Natural killer cell (primary cell): Measurements from ENCODE around the gene SBNO2. TPM values are rescaled to one million over a fixed set of nuclear protein-coding genes. Genes with fewer than 3 reads are reported as not detected.

Experiments
- ATAC-seq, 3 donors: fragments of 150-1000 bp in 2 of 3; fragments of 200-7000 bp in 1 of 3; cut with Tn5 transposase; 1 replicate in 1 of 3; 2 replicates in 2 of 3; pipeline ENCODE4 v1.10.0; 2021; ENCODE audit warnings: mild to moderate bottlenecking in 2 of 3, moderate library complexity in 2 of 3
- DNase-seq, 2 donors: peaks; one replicate each; pipeline versions ENCODE4 v3.0.0 to v3.0.0-alpha.2; 2013 to 2021; ENCODE audit warnings: mixed read lengths in 1 of 2
- H3K27ac ChIP-seq: one replicate; pipeline ENCODE4 v1.5.1; 2013; ENCODE audit warnings: mild to moderate bottlenecking, low read length
- H3K27me3 ChIP-seq: one replicate; pipeline ENCODE4 v1.6.1; 2013; ENCODE audit warnings: low read length; ENCODE audit not compliant: control insufficient read depth, insufficient read depth
- H3K36me3 ChIP-seq: one replicate; pipeline ENCODE4 v1.6.1; 2013; ENCODE audit warnings: low read length; ENCODE audit not compliant: control insufficient read depth, insufficient read depth
- H3K4me1 ChIP-seq: one replicate; pipeline ENCODE4 v1.6.1; 2013; ENCODE audit warnings: low read length; ENCODE audit not compliant: control insufficient read depth, insufficient read depth
- H3K4me3 ChIP-seq: one replicate; pipeline ENCODE4 v1.5.1; 2013; ENCODE audit warnings: low read length
- H3K9me3 ChIP-seq: one replicate; pipeline ENCODE4 v1.6.1; 2013; ENCODE audit warnings: low read length; ENCODE audit not compliant: control insufficient read depth, insufficient read depth
- H3K27ac Mint-ChIP-seq, 2 donors: one replicate each; pipeline ENCODE4 v1.8.0; 2022; ENCODE audit warnings: mild to moderate bottlenecking in 2 of 2, mixed read lengths in 2 of 2, moderate library complexity in 1 of 2
- H3K27me3 Mint-ChIP-seq, 2 donors: one replicate each; pipeline ENCODE4 v1.8.0; 2022; ENCODE audit warnings: low read depth in 2 of 2, mixed read lengths in 2 of 2
- H3K36me3 Mint-ChIP-seq: one replicate; pipeline ENCODE4 v1.8.0; 2022; ENCODE audit warnings: mixed read lengths
- H3K4me1 Mint-ChIP-seq, 2 donors: one replicate each; pipeline ENCODE4 v1.8.0; 2022; ENCODE audit warnings: mixed read lengths in 2 of 2
- H3K4me3 Mint-ChIP-seq: one replicate; pipeline ENCODE4 v1.8.0; 2022; ENCODE audit warnings: mild to moderate bottlenecking, moderate library complexity, mixed read lengths
- H3K9me3 Mint-ChIP-seq, 2 donors: one replicate each; pipeline ENCODE4 v1.8.0; 2022; ENCODE audit warnings: mixed read lengths in 2 of 2
- CTCF ChIP-seq: fragments of 200-600 bp; IDR thresholded peaks from one replicate; pipeline ENCODE4 v1.8.0; 2022; ENCODE audit warnings: antibody characterized with exemption
- WGBS: methylation state at CpG from one replicate; pipeline ENCODE4 v1.1.7; 2013; ENCODE audit warnings: missing lambda C conversion rate; ENCODE audit not compliant: insufficient coverage; 5-methylcytosine and 5-hydroxymethylcytosine counted together
- intact Hi-C: fragments of 100-400 bp; cut with micrococcal nuclease; formaldehyde crosslinking; loops from one replicate; pipeline ENCODE4 v1.14.2; 2022
- total RNA-seq, 4 donors: library from RNA; stranded (reverse); fragments of 120-200 nt in 1 of 4; gene quantifications; one replicate each; pipeline versions ENCODE4 v1.2.3 to v1.2.4, GENCODE V29; 2013 to 2022

SBNO2 gene
- total RNA-seq, 3 donors from 2014 or later (not counting 1 experiment from before 2014, with no cell fraction given), result 92.0 to 106 (median 94.3) TPM

- peak in 1 of 2 donors; percentile 53 for DNase-seq
- peaks cover 3% of the 10 kb centered on the region for H3K36me3 ChIP-seq
- intact Hi-C loops, result loop anchor here (5.0 kb wide), 1 partner anchor 34 kb away; the partner anchor contains the start of gene ARHGAP45
- peaks cover 9 to 37% of the 10 kb centered on the region in 2 donors for H3K4me1 Mint-ChIP-seq
- no peaks in the 10 kb centered on the region for H3K27me3 ChIP-seq
- H3K27ac Mint-ChIP-seq, result peak overlapping the region; percentile 82 to 88
- H3K9me3 Mint-ChIP-seq, result no peaks in the 10 kb centered on the region
- H3K9me3 ChIP-seq, result no peaks in the 10 kb centered on the region
- peak overlapping the region; percentile 49 for H3K4me3 Mint-ChIP-seq
- H3K4me1 ChIP-seq, result peaks cover 60% of the 10 kb centered on the region
- no peaks in the 10 kb centered on the region for H3K36me3 Mint-ChIP-seq
- no peak for TF ChIP-seq CTCF
- no peak overlapping the region for H3K4me3 ChIP-seq
- peak overlapping the region; percentile 57 for H3K27ac ChIP-seq
- WGBS, result 18% methylated on average over 9 of the region's 9 CpGs
- no peaks in the 10 kb centered on the region for H3K27me3 Mint-ChIP-seq
- no peak for ATAC-seq
Observed at GRCh38 chr19:1101337-1101698, 72.8 kb downstream of the SBNO2 start.

DNA sequence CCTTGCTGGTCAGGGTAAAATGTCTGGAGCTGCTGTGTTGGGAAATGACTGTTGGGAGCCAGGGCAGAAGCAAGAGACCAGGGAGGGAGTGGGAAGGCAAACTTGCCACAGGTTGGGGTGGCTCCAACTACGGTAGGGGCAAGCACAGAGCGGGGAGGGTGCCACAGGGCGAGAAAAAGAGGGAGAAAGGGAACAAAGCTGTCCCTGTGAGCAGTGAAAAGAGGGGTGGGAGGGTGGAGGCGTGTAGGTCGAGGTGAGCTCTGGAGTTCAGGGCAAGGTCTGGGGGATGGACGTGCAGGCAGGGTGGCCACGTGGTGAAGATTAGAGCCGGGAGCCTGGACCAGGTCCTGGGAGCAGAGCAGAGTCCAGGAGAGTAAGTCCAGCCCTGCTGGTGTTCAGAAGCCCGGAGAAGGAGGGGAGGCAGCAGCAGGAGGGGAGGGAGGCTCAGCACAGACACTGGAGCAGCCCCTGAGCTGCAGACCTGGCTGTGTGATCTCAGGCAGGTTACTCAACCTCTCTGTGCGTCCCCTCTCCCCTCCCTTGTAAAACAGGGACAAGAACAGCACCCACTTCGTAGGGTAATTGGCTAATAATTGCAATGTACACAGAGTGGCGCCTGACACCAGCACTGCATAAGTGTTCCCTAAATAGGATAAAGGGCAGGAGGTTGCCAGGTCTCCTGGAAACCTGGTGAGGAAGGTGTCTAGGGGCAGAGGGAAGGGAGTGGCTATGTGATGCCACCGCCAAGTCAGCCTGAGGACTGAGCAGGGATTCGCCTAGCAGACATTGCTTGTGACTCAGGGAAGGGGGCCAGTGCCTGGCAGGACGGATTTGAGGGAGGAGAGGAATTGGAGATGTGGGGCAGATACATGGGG, 75.7 kb downstream of the SBNO2 start:
- TF ChIP-seq CTCF, result no peak
- intact Hi-C loops, result no loop called here
- H3K36me3 ChIP-seq, result peaks cover 1% of the 10 kb centered on the region
- no peaks in the 10 kb centered on the region for H3K9me3 Mint-ChIP-seq
- no peak overlapping the region for H3K4me3 ChIP-seq
- no peaks in the 10 kb centered on the region for H3K27me3 Mint-ChIP-seq
- ATAC-seq (no peak), DNase-seq (no peak)
- H3K27me3 ChIP-seq, result no peaks in the 10 kb centered on the region
- peaks cover 64% of the 10 kb centered on the region for H3K4me1 ChIP-seq
- no peak overlapping the region for H3K4me3 Mint-ChIP-seq
- H3K27ac ChIP-seq, result no peak overlapping the region
- H3K36me3 Mint-ChIP-seq, result no peaks in the 10 kb centered on the region
- WGBS, result 91% methylated on average over 15 of the region's 15 CpGs
- peak overlapping the region in 1 of 2 donors; percentile 75 for H3K27ac Mint-ChIP-seq
- peaks cover 17 to 57% of the 10 kb centered on the region in 2 donors for H3K4me1 Mint-ChIP-seq
- H3K9me3 ChIP-seq, result no peaks in the 10 kb centered on the region

- ATAC-seq, result no peak
- intact Hi-C loops, result no loop called here
Observed at GRCh38 chr19:1097810-1098176, 76.3 kb downstream of the SBNO2 start.

More at GRCh38 chr19:1097810-1098176, 76.3 kb downstream of the SBNO2 start:
- no peaks in the 10 kb centered on the region for H3K27me3 Mint-ChIP-seq
- 96% methylated on average over 7 of the region's 7 CpGs for WGBS
- Histone ChIP-seq H3K27me3 (no peaks in the 10 kb centered on the region), H3K9me3 (no peaks in the 10 kb centered on the region), H3K4me3 (no peak overlapping the region), H3K4me1 (peaks cover 60% of the 10 kb centered on the region), H3K36me3 (peaks cover 3% of the 10 kb centered on the region), H3K27ac (no peak overlapping the region)
- peaks cover 17 to 55% of the 10 kb centered on the region in 2 donors for H3K4me1 Mint-ChIP-seq
- TF ChIP-seq CTCF, result no peak
- no peak overlapping the region for H3K4me3 Mint-ChIP-seq
- peak overlapping the region in 1 of 2 donors; percentile 75 for H3K27ac Mint-ChIP-seq
- no peak for DNase-seq
- H3K36me3 Mint-ChIP-seq, result no peaks in the 10 kb centered on the region
- H3K9me3 Mint-ChIP-seq, result no peaks in the 10 kb centered on the region
